ENCODE results near the gene BDKRB1. TPM values are rescaled to one million over a fixed set of nuclear protein-coding genes. Genes with fewer than 3 reads are reported as not detected.

BDKRB1 gene
- polyA plus RNA-seq (ENCODE audit: insufficient read length in 4 of 4): under 1 TPM in 3 of 4 donors, not detected in 1; 0.12 to 0.50 (median 0.31) TPM

DNA sequence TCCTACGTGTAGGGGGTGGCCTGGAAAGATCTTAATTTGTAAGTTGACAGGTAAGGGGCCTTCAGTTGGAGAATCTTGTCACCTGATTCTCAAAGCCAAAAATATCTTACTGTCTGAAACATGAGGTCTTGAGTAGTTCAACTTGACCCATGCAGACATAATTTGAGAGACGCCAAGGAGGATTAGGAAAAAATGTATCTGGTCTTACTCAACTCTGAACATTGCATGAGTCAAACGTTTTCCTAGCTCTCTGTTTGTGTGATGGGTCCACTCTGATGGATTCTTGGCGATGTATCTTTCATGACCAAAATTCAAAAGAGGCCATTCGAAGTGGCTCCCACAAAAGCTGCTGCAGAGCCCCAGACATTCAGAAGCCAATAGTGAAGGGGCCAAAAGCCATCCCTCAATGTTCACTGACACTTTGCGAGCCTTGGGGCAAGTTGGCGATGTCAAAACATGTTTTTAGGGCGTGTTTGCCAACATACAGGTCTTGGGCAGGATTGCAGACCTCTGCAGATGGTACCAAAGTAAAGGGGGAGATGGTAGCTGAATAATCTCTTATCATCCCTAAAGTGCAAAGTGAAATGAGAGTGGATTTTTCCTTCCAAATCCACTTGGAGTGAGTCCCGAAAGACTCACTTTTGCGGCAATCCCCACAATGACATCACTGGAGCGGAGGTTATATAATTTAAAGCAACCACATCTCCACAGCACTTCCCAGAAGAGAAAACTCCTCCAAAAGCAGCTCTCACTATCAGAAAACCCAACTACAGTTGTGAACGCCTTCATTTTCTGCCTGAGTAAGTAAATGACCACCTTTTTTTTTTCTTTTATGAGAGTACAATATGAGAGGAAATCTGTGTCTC lies at the start of gene BDKRB1:
Gene BDKRB1 (plus strand): TSS at position 710 of the 866 bp plus-strand sequence. CDS start 7,473 bp downstream, outside the sequence.
- DNase-seq (ENCODE audit: low read depth in 4 of 4, low spot score in 3 of 4): no peak

DNA sequence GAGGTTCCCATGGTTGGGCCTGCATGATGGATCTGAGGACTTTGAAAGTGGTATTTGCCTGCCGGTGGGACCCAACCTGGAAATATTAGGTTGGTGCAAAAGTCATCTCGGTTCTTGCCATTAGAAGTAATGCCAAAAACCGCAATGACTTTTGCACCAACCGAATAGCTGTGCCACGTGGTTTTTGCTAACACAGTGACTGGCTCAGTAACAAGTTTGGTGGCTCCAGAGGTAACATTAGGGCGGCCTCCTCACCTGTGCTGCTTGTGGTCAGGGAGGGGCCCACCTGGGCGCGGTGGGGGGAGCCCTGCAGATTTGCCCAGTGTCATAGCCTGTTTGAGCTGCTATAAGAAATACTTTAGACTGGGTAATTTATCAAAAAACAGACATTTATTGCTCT lies 49.5 kb upstream of the BDKRB1 start:
- no peak for DNase-seq (ENCODE audit: low read depth in 4 of 4, low spot score in 3 of 4)

DNA sequence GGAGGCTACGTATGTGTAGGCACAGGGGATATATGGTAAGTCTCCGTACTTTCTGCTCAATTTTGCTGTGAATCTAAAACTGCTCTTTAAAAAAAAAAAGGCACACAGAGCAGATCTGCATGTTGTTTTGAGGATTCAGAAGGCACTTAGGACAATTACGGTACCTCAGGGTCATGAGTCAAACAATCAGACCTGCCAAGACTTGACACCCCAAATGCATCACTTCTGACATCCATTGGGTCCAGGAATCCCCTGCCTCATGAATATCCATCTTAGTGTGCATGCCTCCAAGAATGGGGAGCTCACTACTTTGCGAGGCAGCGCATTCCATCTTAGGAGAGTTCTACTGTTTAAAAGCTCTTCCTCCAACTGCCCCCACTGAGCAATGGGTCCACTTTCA lies 48.3 kb upstream of the BDKRB1 start:
- DNase-seq (ENCODE audit: low read depth in 4 of 4, low spot score in 3 of 4): no peak

DNA sequence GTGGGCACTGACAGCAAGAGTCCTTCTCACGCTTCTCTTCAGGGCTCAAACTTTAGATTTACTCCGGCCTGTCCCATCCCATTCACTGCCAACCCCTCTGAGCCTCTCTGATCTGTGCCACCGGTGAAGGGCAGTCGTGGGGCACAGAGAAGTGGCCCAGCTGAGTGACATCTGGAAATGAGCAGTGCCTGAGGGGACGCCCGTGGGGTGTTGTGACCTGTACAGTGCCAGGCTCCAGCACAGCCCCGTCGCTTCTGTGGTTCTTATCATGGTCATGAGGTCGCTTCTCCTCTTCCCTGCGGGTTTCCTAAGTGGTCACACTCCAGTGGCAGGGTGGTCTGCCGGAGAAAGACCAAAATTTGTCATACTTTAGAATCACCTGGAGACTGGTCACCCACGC lies 47.3 kb upstream of the BDKRB1 start:
- no peak for DNase-seq (ENCODE audit: low read depth in 4 of 4, low spot score in 3 of 4)

DNA sequence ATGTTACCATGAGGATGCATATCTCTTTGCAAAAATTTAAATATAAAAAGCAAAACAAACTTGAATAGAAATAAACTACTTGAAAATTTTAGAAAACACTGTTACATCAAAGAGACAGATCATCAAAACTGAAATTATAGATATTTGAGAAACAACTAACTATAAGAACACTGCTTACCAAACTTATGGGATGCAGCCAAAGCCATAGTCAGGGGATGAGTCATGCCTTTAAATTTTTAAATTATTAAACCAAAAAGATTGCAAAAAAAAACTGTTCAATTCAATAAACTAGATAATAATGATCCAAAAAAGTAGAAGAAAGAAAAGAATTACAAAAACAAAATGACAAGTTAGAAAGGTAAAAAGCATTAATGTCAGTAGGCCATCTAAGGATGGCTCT lies 43.9 kb upstream of the BDKRB1 start:
- DNase-seq (ENCODE audit: low read depth in 4 of 4, low spot score in 3 of 4): no peak

DNA sequence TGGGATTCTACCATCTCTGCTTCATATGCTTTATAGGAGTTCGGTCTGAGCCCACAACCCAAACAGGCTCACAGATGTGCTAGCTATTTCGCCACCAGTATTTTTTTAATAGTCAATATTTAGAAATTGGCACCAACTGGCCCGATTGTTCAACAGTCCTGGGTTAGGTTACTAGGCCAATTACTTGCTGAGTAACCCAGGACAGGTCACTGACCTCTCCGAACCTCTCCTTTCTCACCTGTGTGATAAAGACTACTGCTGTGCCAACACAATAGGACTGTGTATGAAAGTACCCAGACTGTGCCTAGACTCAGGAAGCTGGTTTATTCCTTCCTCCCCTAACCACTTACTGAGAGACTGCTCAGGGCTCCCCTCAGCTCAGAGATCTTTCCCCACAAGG lies 43.1 kb upstream of the BDKRB1 start:
- DNase-seq (ENCODE audit: low read depth in 4 of 4, low spot score in 3 of 4): no peak

DNA sequence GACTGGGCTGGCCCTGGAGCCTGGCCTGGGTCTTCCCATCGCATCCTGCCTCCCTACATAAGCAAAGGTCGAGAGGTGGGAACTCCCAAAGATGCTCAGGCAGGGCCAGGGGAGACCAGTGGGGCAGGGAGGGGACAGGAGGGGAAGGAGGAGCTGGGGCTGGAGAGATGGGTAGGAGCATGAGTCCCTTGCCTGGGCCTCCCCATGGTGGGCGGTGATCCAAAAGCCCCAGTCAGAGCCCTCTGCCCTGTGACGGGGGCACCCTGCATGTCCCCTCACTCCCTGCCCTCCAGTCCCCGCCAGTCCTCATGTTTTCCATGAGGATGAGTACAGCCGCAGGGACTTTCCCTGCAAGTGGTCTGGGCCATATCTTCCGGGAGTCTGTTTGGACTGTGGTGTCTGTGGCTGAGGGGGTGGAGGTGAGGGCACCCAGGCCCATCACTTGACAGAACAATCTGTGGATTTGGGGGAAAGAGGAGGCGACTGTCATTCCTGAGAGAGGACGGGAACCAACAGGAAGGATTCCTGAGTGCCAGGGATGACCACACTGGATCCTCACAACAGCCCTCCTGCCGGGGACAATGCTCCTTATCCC lies 42.0 kb upstream of the BDKRB1 start:
- DNase-seq (ENCODE audit: low read depth in 4 of 4, low spot score in 3 of 4): no peak

DNA sequence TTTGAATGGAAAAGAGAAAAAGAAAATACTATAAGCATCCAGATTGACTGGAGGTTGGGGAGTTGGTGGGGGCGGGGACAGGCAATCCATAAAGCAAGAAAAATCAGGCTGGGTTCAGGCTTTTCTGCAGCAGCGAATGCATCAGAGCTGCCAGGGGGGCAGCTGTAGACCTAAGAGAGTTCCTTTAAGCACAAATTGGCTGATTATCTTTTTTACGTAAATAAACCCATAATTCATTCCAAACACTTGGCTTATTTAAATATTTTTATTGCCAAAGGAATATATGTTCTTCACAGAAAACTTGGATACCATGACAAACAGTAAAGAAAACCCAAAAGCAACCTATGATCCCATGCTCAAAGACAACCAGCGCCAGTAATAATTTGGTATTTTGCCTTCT lies 41.2 kb upstream of the BDKRB1 start:
- no peak for DNase-seq (ENCODE audit: low read depth in 4 of 4, low spot score in 3 of 4)

DNA sequence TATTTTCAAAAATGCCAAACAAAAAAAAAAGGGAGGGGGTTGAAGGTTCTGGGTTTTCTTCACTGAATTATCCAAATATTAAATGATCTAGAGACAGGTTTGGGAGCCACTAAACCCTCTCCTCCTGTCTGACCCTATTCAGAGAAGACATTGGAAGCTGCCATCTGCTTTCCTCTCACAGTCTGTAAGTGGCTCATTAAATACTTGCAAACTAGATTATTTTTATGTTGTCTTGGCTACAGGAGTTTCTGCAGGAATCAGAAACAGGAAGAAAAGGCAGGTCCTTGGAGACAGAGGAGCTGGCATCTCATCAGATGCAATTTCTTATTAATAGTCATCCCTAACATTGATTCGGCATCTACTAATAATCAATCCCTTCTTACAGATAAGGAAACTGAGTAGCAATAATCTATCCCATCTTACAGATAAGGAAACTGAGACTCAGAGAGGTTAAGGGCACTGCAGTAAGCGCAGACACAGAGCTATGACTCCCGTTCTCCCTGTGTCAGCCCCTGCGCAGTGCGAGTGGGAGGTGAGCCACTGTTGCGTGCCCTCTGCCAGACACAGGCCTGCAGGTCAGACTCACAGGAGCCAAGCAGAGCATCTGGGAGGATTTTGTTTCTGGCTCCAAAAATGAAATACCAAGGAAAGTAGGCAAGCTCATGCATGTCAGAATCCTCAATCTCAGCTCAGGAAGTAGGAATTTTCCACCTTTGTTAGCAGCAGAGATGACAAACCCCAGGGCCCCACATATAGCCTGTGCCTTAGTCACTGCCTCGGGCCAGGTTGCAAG lies 40.4 kb upstream of the BDKRB1 start:
- no peak for DNase-seq (ENCODE audit: low read depth in 4 of 4, low spot score in 3 of 4)

DNA sequence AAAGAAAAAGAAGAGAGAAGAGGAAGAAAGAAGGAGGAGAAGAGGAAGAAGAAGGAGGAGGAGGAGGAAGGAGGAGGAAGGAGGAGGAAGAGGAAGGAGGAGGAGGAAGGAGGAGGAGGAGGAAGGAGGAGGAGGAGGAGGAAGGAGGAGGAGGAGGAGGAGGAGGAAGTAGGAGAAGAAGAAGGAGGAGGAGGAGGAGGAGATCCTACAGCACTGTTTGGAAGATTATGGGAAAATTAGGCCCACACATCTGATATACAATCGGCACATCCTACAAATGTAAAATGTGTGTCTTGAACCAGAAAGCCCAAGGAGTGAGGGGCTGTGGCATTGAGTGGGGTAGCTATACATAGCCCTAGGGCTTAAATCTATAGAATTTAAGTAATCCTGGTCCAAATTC lies 39.4 kb upstream of the BDKRB1 start:
- no peak for DNase-seq (ENCODE audit: low read depth in 4 of 4, low spot score in 3 of 4)

DNA sequence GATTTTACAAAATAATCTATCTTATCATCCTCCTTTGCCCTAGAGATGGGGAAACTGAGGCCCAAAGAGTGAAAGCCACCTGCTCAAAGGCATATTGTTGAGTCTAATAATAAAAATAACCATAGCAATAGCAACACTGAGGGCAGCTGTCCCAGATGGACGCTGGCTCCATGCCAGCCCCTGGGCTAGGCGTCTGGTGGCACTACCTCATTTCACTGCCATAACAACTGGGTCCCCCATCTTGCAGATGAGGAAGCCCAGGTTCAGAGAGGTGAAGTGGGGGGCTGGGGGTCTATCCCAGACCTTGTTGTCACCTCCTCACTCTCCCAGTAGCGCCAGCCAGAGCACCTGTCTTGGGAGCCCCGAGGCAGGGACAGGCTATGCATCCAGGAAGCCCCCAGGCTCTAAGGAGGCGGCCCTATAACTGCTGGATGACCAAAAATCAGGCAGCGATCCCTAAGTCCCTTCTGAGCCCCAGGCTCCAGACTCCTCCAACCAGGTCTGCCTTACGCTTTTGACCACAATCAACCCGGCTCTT lies 38.6 kb upstream of the BDKRB1 start:
- DNase-seq (ENCODE audit: low read depth in 4 of 4, low spot score in 3 of 4): no peak

DNA sequence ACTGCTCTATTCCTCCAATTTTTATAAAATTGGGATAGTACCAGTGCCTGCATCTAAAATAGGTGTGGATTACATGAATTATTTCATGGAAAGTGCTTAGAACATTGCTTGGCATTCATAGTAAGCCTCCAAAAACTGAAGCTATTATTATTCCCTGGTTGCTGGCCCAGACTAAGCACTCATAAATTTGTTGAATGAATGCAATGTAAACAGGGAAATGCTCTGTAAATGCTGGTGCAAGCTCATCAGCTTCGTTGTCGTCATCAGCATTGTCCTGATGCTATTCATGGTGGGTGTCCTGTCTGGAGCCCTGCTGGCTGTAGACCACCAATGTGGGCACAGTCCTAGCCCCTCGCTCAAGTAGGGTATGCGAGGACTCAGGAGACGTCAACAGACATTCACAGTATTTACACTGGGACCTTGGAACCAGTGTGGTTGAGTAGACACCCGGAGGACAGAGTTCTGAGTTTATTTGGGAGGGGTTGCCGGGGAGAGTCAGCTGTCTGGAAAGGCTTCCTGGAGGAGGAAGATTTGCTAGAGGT lies 34.8 kb upstream of the BDKRB1 start:
- no peak for DNase-seq (ENCODE audit: low read depth in 4 of 4, low spot score in 3 of 4)

DNA sequence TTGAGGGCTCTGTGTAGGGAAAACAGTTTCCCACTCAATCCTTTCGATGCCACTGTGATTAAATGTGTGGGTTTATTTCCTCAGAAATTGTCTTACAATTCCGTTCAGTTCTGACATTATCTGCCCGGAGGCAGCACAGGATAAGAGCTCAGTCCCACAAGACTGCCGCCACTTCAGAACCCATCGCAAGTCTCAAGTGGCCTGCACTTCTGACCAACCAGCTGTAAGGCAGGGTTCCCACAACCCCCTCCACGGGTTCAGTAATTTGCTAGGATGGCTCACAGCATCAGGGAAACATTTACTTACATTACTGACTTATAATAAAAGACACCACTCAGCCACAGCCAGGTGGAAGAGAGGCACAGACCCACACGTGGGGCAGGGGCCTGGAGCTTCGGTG lies 34.2 kb upstream of the BDKRB1 start:
- DNase-seq (ENCODE audit: low read depth in 4 of 4, low spot score in 3 of 4): no peak

DNA sequence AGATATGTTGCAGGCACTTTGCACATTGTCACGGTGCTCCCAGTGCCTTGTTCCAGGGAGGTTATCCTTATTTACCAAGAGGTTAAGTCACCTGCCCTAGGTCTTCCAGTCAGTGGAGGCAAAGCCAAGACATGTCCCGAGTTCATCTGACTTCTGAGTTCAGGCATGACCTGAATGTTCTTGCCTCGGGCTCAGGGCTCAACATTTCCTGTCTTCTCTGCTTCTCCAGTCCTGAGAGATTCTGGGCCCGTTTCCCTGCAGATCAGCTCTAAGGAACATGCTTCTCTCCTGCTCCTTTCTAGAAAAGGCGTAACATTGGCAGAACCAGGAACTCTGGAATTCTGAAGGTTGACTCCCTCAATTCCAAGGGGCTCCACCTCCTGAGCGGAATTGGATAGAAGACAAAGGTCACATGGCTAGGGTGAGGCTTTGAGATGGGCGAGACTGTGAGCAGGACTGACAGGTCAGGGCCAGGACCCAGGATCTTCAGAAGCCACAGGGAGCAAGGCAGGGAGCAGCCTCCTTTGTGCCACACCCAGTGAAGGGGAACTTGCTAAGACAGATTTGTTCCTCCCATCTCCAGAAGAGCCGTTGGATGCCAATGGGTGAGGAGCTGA lies 31.4 kb upstream of the BDKRB1 start:
- DNase-seq (ENCODE audit: low read depth in 4 of 4, low spot score in 3 of 4): no peak

DNA sequence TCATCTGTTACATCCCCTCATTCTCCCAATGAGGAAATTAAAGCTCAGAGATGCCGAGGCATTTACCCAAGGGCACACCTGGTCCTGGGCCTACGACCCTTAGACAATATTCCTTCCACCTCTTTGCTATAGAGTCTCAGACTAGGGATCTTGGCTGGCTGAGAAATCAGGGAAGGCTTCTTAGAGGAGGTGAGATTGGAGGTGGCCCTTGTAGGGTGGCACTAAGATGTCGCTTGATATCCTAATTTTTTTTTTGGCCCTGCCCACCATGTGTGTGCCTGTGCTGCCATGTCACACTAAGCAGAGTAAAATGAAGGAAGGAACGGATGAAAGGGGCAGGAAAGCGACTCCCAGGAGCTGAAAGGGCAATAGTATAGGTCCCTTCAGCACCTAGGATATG lies 30.8 kb upstream of the BDKRB1 start:
- no peak for DNase-seq (ENCODE audit: low read depth in 4 of 4, low spot score in 3 of 4)

DNA sequence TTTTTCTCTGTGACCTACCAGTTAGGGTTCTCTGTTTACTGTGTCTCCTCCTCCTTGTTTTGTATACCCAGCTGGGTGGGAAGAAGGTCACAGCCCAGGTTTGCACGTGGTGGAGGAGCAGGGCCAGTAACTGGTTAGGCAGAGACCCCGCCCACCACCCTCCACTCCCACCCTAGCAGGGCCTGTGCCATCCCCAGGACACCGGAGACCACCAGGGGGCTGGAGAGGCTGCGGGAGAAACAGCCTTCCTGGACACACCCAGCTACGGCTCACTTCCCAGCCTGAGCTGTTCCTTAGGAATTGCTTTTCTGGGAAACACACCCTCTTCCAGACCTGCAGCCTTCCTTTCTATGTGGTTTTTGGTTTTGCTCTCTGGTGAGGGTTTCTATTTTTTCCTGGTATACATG lies 30.3 kb upstream of the BDKRB1 start:
- no peak for DNase-seq (ENCODE audit: low read depth in 4 of 4, low spot score in 3 of 4)

DNA sequence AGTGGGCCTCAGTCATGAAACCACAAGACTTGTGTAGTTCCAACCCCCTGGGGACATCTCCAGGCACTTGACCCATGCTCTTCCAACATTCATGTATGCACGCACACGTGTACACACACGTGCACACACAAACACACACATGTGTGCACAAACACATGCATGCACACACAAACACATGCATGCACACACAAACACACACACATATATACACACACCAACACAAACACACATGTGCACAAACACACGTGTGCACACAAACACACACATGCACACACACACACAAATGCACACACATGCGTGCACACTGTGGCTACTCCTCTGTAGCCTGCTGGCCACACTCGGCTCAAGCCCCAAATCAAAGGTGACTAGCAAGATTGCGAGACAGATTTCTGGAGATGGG lies 28.6 kb upstream of the BDKRB1 start:
- DNase-seq (ENCODE audit: low read depth in 4 of 4, low spot score in 3 of 4): no peak

DNA sequence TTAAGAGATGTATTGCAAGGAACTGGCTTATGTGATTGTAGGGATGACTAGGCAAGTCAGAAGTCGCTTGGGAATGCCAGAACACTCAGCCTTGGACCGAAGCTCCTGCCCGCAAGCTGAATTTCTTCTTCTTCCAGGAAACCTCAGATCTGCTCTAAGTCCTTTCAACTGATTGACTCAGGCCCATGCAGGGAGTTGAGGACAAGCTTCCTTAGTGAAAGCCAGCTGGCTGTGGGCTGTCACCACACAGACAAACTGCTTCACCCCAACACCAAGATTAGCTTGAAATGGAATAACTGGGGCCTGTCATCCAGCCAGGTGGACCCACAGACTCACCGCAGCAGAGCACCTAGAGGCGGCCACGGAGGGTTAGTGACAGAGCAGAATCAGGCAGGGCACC lies 26.7 kb upstream of the BDKRB1 start:
- DNase-seq (ENCODE audit: low read depth in 4 of 4, low spot score in 3 of 4): no peak

DNA sequence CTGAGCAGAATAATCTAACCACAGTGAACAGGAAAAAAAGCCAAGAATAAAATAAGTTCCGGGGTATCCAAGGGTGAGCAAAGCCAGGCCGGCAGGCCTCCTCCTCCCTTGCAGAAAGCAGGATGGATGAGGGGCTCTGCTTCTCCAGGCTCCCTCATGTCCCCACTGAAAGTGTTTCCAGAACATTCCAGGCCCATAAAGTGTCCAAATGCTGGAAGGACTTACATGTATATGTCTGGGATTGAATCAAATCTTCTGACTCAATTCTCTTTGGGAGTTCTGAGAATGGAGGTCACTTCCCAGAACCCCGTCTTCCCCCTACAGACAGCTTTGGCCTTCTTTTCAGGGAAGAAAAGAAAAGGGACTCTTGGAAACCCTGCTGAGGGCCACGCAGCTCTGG lies 25.0 kb upstream of the BDKRB1 start:
- no peak for DNase-seq (ENCODE audit: low read depth in 4 of 4, low spot score in 3 of 4)

DNA sequence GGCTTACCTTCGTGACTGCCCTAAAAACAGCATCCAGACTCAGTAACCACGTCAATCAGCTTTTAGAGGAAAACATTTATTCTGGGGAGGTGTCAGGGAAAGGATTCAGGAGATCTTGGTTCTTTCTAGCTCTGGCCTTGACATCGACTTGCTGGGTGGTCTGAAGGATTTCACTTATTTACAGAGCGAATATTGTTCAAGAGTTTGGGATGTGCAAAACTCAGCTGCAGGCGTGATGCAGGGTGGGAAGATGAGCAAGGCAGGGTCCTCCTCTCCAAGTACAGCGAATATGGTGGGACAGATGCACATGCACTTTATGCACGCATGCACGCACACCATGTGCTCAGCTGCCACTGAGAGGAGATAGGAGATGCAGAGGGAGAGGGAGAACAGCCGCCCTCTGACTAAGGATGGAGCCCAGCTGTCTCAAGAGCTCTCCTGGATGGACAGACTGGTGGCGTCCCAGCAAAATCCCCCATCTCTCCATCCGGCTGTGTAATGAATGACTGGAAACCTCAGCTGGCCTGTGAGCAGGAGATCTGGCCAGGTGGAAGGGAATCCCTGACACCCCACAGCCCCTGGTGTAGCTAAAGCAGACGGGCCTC lies 24.4 kb upstream of the BDKRB1 start:
- no peak for DNase-seq (ENCODE audit: low read depth in 4 of 4, low spot score in 3 of 4)

Measured in right renal pelvis (tissue), 4 donors.